GM12891 (cell line): ENCODE data around the gene NKX2-3.

Experiments used
- DNase-seq: peaks from one replicate; pipeline ENCODE4 v3.0.0; 2011; ENCODE audit warnings: low spot score; ENCODE audit not compliant: insufficient read length
- FAIRE-seq: peaks from 2 replicates; lab custom pipeline; 2011; peaks lifted over from hg19 to GRCh38; lab: Jason Lieb, UNC
- PAX5 ChIP-seq: IDR thresholded peaks from 2 replicates; pipeline ENCODE4 v1.6.1; 2011; ENCODE audit warnings: low read length, moderate library complexity, mild to moderate bottlenecking; ENCODE audit not compliant: insufficient read depth, severe bottlenecking
- POLR2A ChIP-seq: IDR thresholded peaks from 2 replicates; pipeline ENCODE4 v1.6.1; 2011; ENCODE audit warnings: low read depth, low read length, control low read depth
- POLR2AphosphoS5 ChIP-seq: IDR thresholded peaks from 2 replicates; pipeline ENCODE4 v1.6.1; 2011; ENCODE audit warnings: low read depth, low read length, control low read depth
- POU2F2 ChIP-seq: IDR thresholded peaks from 2 replicates; pipeline ENCODE4 v1.6.1; 2011; ENCODE audit warnings: low read depth, mild to moderate bottlenecking, control low read depth, low read length, moderate library complexity
- SPI1 ChIP-seq: IDR thresholded peaks from 2 replicates; pipeline ENCODE4 v1.6.1; 2011; ENCODE audit warnings: low read depth, low read length, control low read depth
- TAF1 ChIP-seq: IDR thresholded peaks from 2 replicates; pipeline ENCODE4 v1.6.1; 2011; ENCODE audit warnings: low read depth, low read length, control low read depth

The NKX2-3 gene

GRCh38 chr10:99540306-99540656, 7.5 kb downstream of the NKX2-3 start:
- DNase-seq = no peak
- no peak for FAIRE-seq
- TF ChIP-seq SPI1 = no peak
- no peak for TF ChIP-seq POU2F2
- TF ChIP-seq POLR2A = no peak
- no peak for TF ChIP-seq PAX5
- TF ChIP-seq POLR2AphosphoS5 = no peak
- no peak for TF ChIP-seq TAF1

- no peak for TF ChIP-seq POU2F2
- no peak for TF ChIP-seq SPI1
- TF ChIP-seq POLR2A = no peak
- TF ChIP-seq PAX5 = no peak
- TF ChIP-seq TAF1 = no peak
- TF ChIP-seq POLR2AphosphoS5 = no peak
- no peak for DNase-seq
Measured at GRCh38 chr10:99540657-99541531, 8.2 kb downstream of the NKX2-3 start.

GRCh38 chr10:99544322-99544721, 11.6 kb downstream of the NKX2-3 start:
- DNase-seq (no peak), FAIRE-seq (no peak)
- TF ChIP-seq PAX5 (no peak), POLR2AphosphoS5 (no peak), POLR2A (no peak), TAF1 (no peak), POU2F2 (no peak), SPI1 (no peak)

More at GRCh38 chr10:99540657-99541531, 8.2 kb downstream of the NKX2-3 start:
- FAIRE-seq = no peak

- DNase-seq = no peak
Measured at GRCh38 chr10:99548041-99548530, 15.3 kb downstream of the NKX2-3 start.

GRCh38 chr10:99551158-99551557, 18.4 kb downstream of the NKX2-3 start:
- no peak for TF ChIP-seq TAF1
- FAIRE-seq (no peak), DNase-seq (no peak)

More at GRCh38 chr10:99548041-99548530, 15.3 kb downstream of the NKX2-3 start:
- FAIRE-seq = peak; percentile 28
- TF ChIP-seq POU2F2 = no peak
- no peak for TF ChIP-seq SPI1
- no peak for TF ChIP-seq POLR2A

DNA sequence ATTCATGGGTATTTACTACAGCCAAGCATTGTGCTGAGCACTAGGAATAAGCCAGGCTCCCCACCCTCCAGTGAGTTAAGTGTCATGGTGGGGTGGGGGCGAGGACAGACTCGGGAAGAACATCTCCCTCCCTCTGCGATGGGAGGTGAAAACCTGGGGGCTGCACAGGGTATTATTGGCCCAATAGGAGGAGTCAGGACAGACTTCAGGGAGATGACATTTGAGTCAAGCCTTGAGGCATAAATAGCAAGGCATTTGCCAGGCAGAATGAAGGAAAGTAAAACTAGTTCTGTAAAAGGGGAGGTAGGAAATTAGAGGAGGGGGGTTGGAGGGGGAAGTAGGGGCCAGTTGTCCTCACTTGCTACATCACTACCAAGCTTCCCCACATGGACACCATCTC, 18.9 kb downstream of the NKX2-3 start:
- DNase-seq = no peak
- TF ChIP-seq TAF1 = no peak
- no peak for TF ChIP-seq POLR2A
- no peak for TF ChIP-seq PAX5
- TF ChIP-seq POLR2AphosphoS5 = no peak
- no peak for TF ChIP-seq SPI1
- TF ChIP-seq POU2F2 = no peak
- FAIRE-seq = no peak

GRCh38 chr10:99555371-99555770, 22.6 kb downstream of the NKX2-3 start:
- no peak for FAIRE-seq

DNA sequence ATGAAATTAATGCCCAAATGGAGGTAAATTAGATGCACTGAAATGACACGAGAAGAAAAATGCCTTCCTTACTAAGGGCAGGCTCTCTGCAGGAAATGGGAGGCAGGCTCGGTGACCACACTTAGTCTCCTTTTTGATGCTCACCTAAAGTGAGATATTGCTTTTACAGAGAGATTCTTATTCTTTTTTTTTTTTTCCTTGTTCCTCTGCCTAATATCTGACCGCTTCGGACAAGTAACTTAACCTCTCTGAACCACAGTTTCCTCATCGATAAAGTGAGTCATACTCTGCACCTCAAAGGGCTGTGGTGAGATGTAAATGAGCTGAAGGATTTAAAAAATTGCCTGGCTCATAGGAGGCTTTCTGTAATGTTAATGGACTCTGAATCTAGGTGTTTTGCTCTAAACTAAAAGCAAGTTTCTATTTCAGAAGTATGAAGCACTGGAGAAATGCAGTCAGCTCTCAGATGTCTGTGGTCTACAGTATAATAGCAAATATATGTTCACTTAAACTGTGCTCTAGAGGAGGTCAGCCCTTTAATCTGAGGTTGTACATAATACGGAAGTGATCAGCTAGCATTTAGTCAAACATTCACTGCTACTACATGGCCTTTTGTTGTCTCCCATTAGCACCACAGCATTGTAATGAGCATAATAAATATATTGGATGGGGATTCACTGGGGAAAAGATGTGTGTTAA, 23.2 kb downstream of the NKX2-3 start:
- FAIRE-seq (no peak), DNase-seq (no peak)
- TF ChIP-seq POLR2A (no peak), POU2F2 (no peak), TAF1 (no peak), SPI1 (no peak), POLR2AphosphoS5 (no peak), PAX5 (no peak)

More at GRCh38 chr10:99555371-99555770, 22.6 kb downstream of the NKX2-3 start:
- no peak for TF ChIP-seq TAF1
- no peak for TF ChIP-seq POLR2AphosphoS5
- TF ChIP-seq PAX5 = no peak
- TF ChIP-seq POLR2A = no peak
- TF ChIP-seq POU2F2 = no peak
- no peak for TF ChIP-seq SPI1
- no peak for DNase-seq

DNA sequence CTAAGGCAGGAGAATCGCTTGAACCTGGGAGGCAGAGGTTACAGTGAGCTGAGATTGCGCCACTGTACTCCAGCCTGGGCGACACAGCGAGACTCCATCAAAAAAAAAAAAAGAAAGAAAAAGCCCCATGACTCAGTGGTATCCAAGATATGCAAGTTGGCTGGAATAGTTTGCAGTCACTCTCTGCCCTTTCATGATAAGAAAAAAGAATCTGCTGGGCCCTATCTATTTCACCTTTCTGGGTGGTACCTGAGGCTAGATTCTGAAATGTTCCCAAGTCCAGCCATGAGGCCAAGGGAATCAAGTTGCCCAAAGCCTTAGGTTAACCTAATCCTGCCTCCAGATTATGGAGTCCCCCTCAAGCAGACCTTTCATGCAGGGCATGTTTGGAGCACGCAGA, 24.3 kb downstream of the NKX2-3 start:
- no peak for TF ChIP-seq TAF1
- TF ChIP-seq POU2F2 = no peak
- TF ChIP-seq SPI1 = no peak
- no peak for TF ChIP-seq POLR2AphosphoS5
- FAIRE-seq = no peak
- no peak for DNase-seq

GRCh38 chr10:99558708-99559107, 26.0 kb downstream of the NKX2-3 start:
- no peak for FAIRE-seq
- no peak for DNase-seq
- no peak for TF ChIP-seq PAX5
- TF ChIP-seq POU2F2 = no peak
- TF ChIP-seq POLR2A = no peak
